BJ (cell line): ENCODE data around the gene PLCH2. TPM values are rescaled to one million over a fixed set of nuclear protein-coding genes. Genes with fewer than 3 reads are reported as not detected.

Experiments used
- CTCF ChIA-PET: fragments of 350-600 bp; formaldehyde crosslinking; extraction: SDS; loops from one replicate; lab custom pipeline; 2021; ENCODE audit warnings: antibody characterized with exemption, inconsistent platforms; lab: Yijun Ruan, JAX
- POLR2A ChIA-PET: fragments of 300-600 bp; sonication (Branson Sonifier 250); formaldehyde crosslinking; extraction: SDS; loops from one replicate; lab custom pipeline; 2021; ENCODE audit warnings: antibody characterized with exemption; lab: Charles Lee
- DNase-seq: peaks from one replicate; pipeline ENCODE4 v3.0.0-alpha.2; 2011; ENCODE audit warnings: low read depth
- H3K27me3 ChIP-seq: 2 replicates; pipeline ENCODE4 v1.6.0; 2011; ENCODE audit warnings: low read length; ENCODE audit not compliant: control insufficient read depth, insufficient read depth
- H3K36me3 ChIP-seq: 2 replicates; pipeline ENCODE4 v1.5.1; 2011; ENCODE audit warnings: low read length; ENCODE audit not compliant: control insufficient read depth, insufficient read depth
- H3K4me3 ChIP-seq: 2 replicates; pipeline ENCODE4 v1.5.1; 2011; ENCODE audit warnings: low read depth, mild to moderate bottlenecking, control low read depth, low read length
- CTCF ChIP-seq: IDR thresholded peaks from 2 replicates; pipeline ENCODE4 v1.5.1; 2011; ENCODE audit warnings: low read depth, mild to moderate bottlenecking, control low read depth, inconsistent platforms, low read length, moderate library complexity; ENCODE audit not compliant: insufficient read depth
- polyA plus RNA-seq: library from polyadenylated mRNA; depleted of rRNA; stranded (reverse); fragments of >200 nt; gene quantifications from 2 replicates; pipeline ENCODE4 v1.2.3, GENCODE V29; 2011

The PLCH2 gene
- polyA plus RNA-seq, 1 experiment, result 0.06 TPM

GRCh38 chr1:2466958-2467554 lies 9.0 kb upstream of the PLCH2 start:
- H3K27me3 ChIP-seq, result peaks cover 23% of the 10 kb centered on the region
- no peak for DNase-seq
- H3K36me3 ChIP-seq, result no peaks in the 10 kb centered on the region
- CTCF ChIA-PET, result no interaction called here
- POLR2A ChIA-PET, result no interaction called here
- H3K4me3 ChIP-seq, result no peak overlapping the region
- no peak for TF ChIP-seq CTCF

GRCh38 chr1:2468041-2468472 lies 8.0 kb upstream of the PLCH2 start:
- POLR2A ChIA-PET, result no interaction called here
- CTCF ChIA-PET, result interaction anchor here (0.7 to 1.0 kb wide), 2 partner anchors 8 to 18 kb away, joined by 3 read pairs; no protein-coding TSS in a partner anchor
- no peak for TF ChIP-seq CTCF
- Histone ChIP-seq H3K36me3 (no peaks in the 10 kb centered on the region), H3K4me3 (no peak overlapping the region), H3K27me3 (peaks cover 16% of the 10 kb centered on the region)
- DNase-seq, result no peak

GRCh38 chr1:2468540-2468939 lies 7.5 kb upstream of the PLCH2 start:
- no peak for TF ChIP-seq CTCF
- POLR2A ChIA-PET, result no interaction called here
- no peaks in the 10 kb centered on the region for H3K36me3 ChIP-seq
- DNase-seq, result no peak
- H3K4me3 ChIP-seq, result no peak overlapping the region
- peaks cover 13% of the 10 kb centered on the region for H3K27me3 ChIP-seq
- CTCF ChIA-PET, result interaction anchor here (0.7 to 1.0 kb wide), 2 partner anchors 9 to 19 kb away, joined by 3 read pairs; no protein-coding TSS in a partner anchor

GRCh38 chr1:2469103-2469940 lies 6.8 kb upstream of the PLCH2 start:
- Histone ChIP-seq H3K4me3 (no peak overlapping the region), H3K36me3 (no peaks in the 10 kb centered on the region), H3K27me3 (peaks cover 8% of the 10 kb centered on the region)
- CTCF ChIA-PET, result no interaction called here
- no peak for DNase-seq
- TF ChIP-seq CTCF, result no peak
- POLR2A ChIA-PET, result no interaction called here
